Endothelial cell of umbilical vein (primary cell): Measurements from ENCODE around the gene PARP12. TPM values are rescaled to one million over a fixed set of nuclear protein-coding genes. Genes with fewer than 3 reads are reported as not detected.

Source experiments
- BruUV-seq: library from RNA; stranded (reverse); fragments of 400-500 nt; replicated peaks from 2 replicates; lab custom pipeline; 2021; lab: Mats Ljungman, UMichigan
- CTCF ChIA-PET: fragments of 300-600, 350-600 bp; sonication (Branson Sonifier 250); formaldehyde crosslinking; loops from one replicate; lab custom pipeline; 2021; ENCODE audit warnings: antibody characterized with exemption, inconsistent platforms; lab: Charles Lee
- POLR2A ChIA-PET: fragments of 300-600, 350-600 bp; sonication (Branson Sonifier 250); formaldehyde crosslinking; loops from one replicate; lab custom pipeline; 2021; ENCODE audit warnings: antibody characterized with exemption, inconsistent platforms; lab: Charles Lee
- DNase-seq: peaks from one replicate; pipeline ENCODE4 v3.0.0-alpha.2; 2011; ENCODE audit warnings: low read depth, low spot score
- FAIRE-seq: peaks from 2 replicates; lab custom pipeline; 2011; peaks lifted over from hg19 to GRCh38; lab: Jason Lieb, UNC
- H2AFZ ChIP-seq: 2 replicates; pipeline ENCODE4 v1.6.0; 2012; ENCODE audit warnings: low read depth, low read length, control low read depth, inconsistent platforms
- H3K27ac ChIP-seq: 2 replicates; pipeline ENCODE4 v1.5.1; 2011; ENCODE audit warnings: low read depth, mild to moderate bottlenecking, control low read depth, low read length, moderate library complexity; ENCODE audit not compliant: insufficient read depth
- H3K27me3 ChIP-seq, 2 experiments: 2 replicates each; pipeline versions ENCODE4 v1.6.0 to v1.6.1; 2011; ENCODE audit warnings: low read length in 2 of 2, mixed read lengths in 1 of 2; ENCODE audit not compliant: control insufficient read depth in 2 of 2, insufficient read depth in 2 of 2
- H3K36me3 ChIP-seq, 2 experiments: 2 replicates in 1 of 2; 3 replicates in 1 of 2; pipeline ENCODE4 v1.5.1; 2011; ENCODE audit warnings: low read length in 2 of 2, mild to moderate bottlenecking in 1 of 2, moderate library complexity in 1 of 2; ENCODE audit not compliant: control insufficient read depth in 2 of 2, insufficient read depth in 2 of 2; ENCODE audit errors: extremely low read depth in 1 of 2
- H3K4me1 ChIP-seq: 3 replicates; pipeline ENCODE4 v1.5.1; 2011; ENCODE audit warnings: mild to moderate bottlenecking, low read length; ENCODE audit not compliant: control insufficient read depth, insufficient read depth; ENCODE audit errors: extremely low read depth
- H3K4me2 ChIP-seq: 2 replicates; pipeline ENCODE4 v1.6.1; 2011; ENCODE audit warnings: low read length, control low read depth, mixed read lengths; ENCODE audit not compliant: insufficient read depth
- H3K4me3 ChIP-seq, 3 experiments: fragments of 200-600 bp in 1 of 3; sonication (generic), shearing (Covaris generic) in 1 of 3; replicated peaks in 1 of 3; 2 replicates each; pipeline ENCODE4 v1.5.1; 2011 to 2016; ENCODE audit warnings: control low read depth in 3 of 3, low read length in 3 of 3, mild to moderate bottlenecking in 2 of 3, inconsistent platforms in 1 of 3, low read depth in 1 of 3, moderate library complexity in 1 of 3; ENCODE audit not compliant: insufficient read depth in 1 of 3
- H3K79me2 ChIP-seq: 2 replicates; pipeline ENCODE4 v1.6.0; 2012; ENCODE audit warnings: low read length, inconsistent platforms; ENCODE audit not compliant: control insufficient read depth, insufficient read depth
- H3K9ac ChIP-seq: replicated peaks from 2 replicates; pipeline ENCODE3; 2011; ENCODE audit warnings: low read length, control low read depth; ENCODE audit not compliant: insufficient read depth; ENCODE audit errors: extremely low read depth
- H3K9me1 ChIP-seq: replicated peaks from 3 replicates; pipeline ENCODE4 v1.6.0; 2011; ENCODE audit warnings: mild to moderate bottlenecking, low read length; ENCODE audit not compliant: control insufficient read depth, insufficient read depth; ENCODE audit errors: extremely low read depth
- H3K9me3 ChIP-seq: replicated peaks from 2 replicates; pipeline ENCODE4 v1.5.1; 2012; ENCODE audit warnings: low read length, inconsistent platforms; ENCODE audit not compliant: control insufficient read depth, insufficient read depth
- H4K20me1 ChIP-seq: replicated peaks from 2 replicates; pipeline ENCODE3; 2011; ENCODE audit warnings: mild to moderate bottlenecking, low read length; ENCODE audit not compliant: control insufficient read depth, insufficient read depth; ENCODE audit errors: extremely low read depth
- CTCF ChIP-seq, 2 donors: IDR thresholded peaks; 1 replicate in 1 of 2; 2 replicates in 1 of 2; pipeline ENCODE4 v1.5.1; 2011; ENCODE audit warnings: low read length in 2 of 2, mild to moderate bottlenecking in 2 of 2, moderate library complexity in 2 of 2, control low read depth in 1 of 2, inconsistent platforms in 1 of 2, low read depth in 1 of 2; ENCODE audit not compliant: insufficient read depth in 1 of 2; ENCODE audit errors: extremely low read depth in 1 of 2
- EZH2 ChIP-seq: IDR thresholded peaks from 2 replicates; pipeline ENCODE4 v1.6.1; 2012; ENCODE audit warnings: borderline replicate concordance, low read depth, mild to moderate bottlenecking, moderate library complexity, low read length, inconsistent platforms; ENCODE audit not compliant: severe bottlenecking
- FOS ChIP-seq: IDR thresholded peaks from 2 replicates; pipeline ENCODE4 v1.6.1; 2011; ENCODE audit warnings: mild to moderate bottlenecking, low read length, moderate library complexity, borderline replicate concordance; ENCODE audit not compliant: insufficient read depth
- GATA2 ChIP-seq: IDR thresholded peaks from 2 replicates; pipeline ENCODE4 v1.7.0; 2011; ENCODE audit warnings: low read depth, mild to moderate bottlenecking, moderate library complexity, mixed read lengths, low read length; ENCODE audit not compliant: insufficient read length, insufficient read depth
- JUN ChIP-seq: IDR thresholded peaks from 2 replicates; pipeline ENCODE4 v1.6.1; 2011; ENCODE audit warnings: borderline replicate concordance, low read depth; ENCODE audit not compliant: insufficient read length, insufficient read depth
- MAX ChIP-seq: IDR thresholded peaks from 2 replicates; pipeline ENCODE4 v1.6.1; 2011; ENCODE audit not compliant: insufficient read depth, insufficient read length
- MYC ChIP-seq: IDR thresholded peaks from one replicate; pipeline ENCODE4 v1.6.1; 2011; ENCODE audit warnings: mild to moderate bottlenecking, low read depth, low read length
- POLR2A ChIP-seq: IDR thresholded peaks from 2 replicates; pipeline ENCODE4 v1.6.1; 2012; ENCODE audit warnings: low read depth, mild to moderate bottlenecking, control low read depth, low read length
- POLR2AphosphoS5 ChIP-seq: IDR thresholded peaks from 2 replicates; pipeline ENCODE4 v1.6.1; 2012; ENCODE audit warnings: low read depth, mild to moderate bottlenecking, control low read depth, low read length, moderate library complexity; ENCODE audit not compliant: insufficient read depth
- dilution Hi-C: fragments of 300-500 bp; cut with MboI; formaldehyde crosslinking; loops from one replicate; pipeline ENCODE4 v1.15.0; 2019; ENCODE audit warnings: low sequenced_read_pairs; ENCODE audit not compliant: extremely low pct_ligation_motif_present
- intact Hi-C: fragments of 100-400 bp; cut with micrococcal nuclease; formaldehyde crosslinking; loops from one replicate; pipeline ENCODE4 v1.10.0; 2022
- polyA plus RNA-seq, 4 experiments: library from polyadenylated mRNA; depleted of rRNA in 3 of 4; stranded (reverse) in 3 of 4; unstranded in 1 of 4; fragments of >200 nt; gene quantifications; 2 replicates each; pipeline versions ENCODE4 v1.2.1 to v1.2.3, GENCODE V29; 2011 to 2012; ENCODE audit warnings: missing spikeins in 1 of 4
- total RNA-seq: library from RNA; stranded (reverse); gene quantifications from 2 replicates; pipeline ENCODE4 v1.2.3, GENCODE V29; 2021

Gene PARP12
- total and polyA plus RNA-seq, 2 donors (not counting 3 experiments of a cell fraction or from before 2014, with no cell fraction given), result 65.4 to 83.2 TPM

- BruUV-seq, result no TSS peak
- no peak for TF ChIP-seq POLR2AphosphoS5
- no peak for TF ChIP-seq MYC
- no peak for TF ChIP-seq JUN
- TF ChIP-seq CTCF (IDR thresholded peaks at IDR 0.05; ENCODE audit: extremely low read depth in 1 of 2, insufficient read depth in 1 of 2, low read depth in 1 of 2, low read length in 2 of 2), result no peak
- no peak for TF ChIP-seq EZH2
- TF ChIP-seq POLR2A, result no peak
- no peak for TF ChIP-seq GATA2
- TF ChIP-seq FOS, result no peak
- no peak for TF ChIP-seq MAX
- CTCF ChIA-PET, result interaction anchor here (0.6 to 3.7 kb wide), 9 partner anchors 12 to 560 kb away, joined by 3 to 15 read pairs (median 5); no protein-coding TSS in a partner anchor
- H3K27ac ChIP-seq, result no peak overlapping the region
- no peak overlapping the region for H3K9ac ChIP-seq
- no peaks in the 10 kb centered on the region for H4K20me1 ChIP-seq
- no peaks in the 10 kb centered on the region for H3K36me3 ChIP-seq
- H3K9me3 ChIP-seq, result no peaks in the 10 kb centered on the region
- H2AFZ ChIP-seq, result no peak overlapping the region
- H3K4me1 ChIP-seq, result no peaks in the 10 kb centered on the region
- intact Hi-C loops, result no loop called here
- no peak overlapping the region for H3K4me3 ChIP-seq
- POLR2A ChIA-PET, result no interaction called here
- H3K4me2 ChIP-seq, result no peak overlapping the region
- no peaks in the 10 kb centered on the region for H3K9me1 ChIP-seq
- DNase-seq (no peak), FAIRE-seq (no peak)
- no peaks in the 10 kb centered on the region for H3K79me2 ChIP-seq
- dilution Hi-C loops, result no loop called here
- no peaks in the 10 kb centered on the region for H3K27me3 ChIP-seq
Measured at GRCh38 chr7:139994356-139994755, 68.4 kb downstream of the PARP12 start.
